ENCODE measurements around the gene TMEM145.
"Not testable (repeated sequence)": the region's sequence is repeated elsewhere in the genome, so short reads cannot be mapped to it uniquely, and the experiment has no call there.

TMEM145 gene

DNA sequence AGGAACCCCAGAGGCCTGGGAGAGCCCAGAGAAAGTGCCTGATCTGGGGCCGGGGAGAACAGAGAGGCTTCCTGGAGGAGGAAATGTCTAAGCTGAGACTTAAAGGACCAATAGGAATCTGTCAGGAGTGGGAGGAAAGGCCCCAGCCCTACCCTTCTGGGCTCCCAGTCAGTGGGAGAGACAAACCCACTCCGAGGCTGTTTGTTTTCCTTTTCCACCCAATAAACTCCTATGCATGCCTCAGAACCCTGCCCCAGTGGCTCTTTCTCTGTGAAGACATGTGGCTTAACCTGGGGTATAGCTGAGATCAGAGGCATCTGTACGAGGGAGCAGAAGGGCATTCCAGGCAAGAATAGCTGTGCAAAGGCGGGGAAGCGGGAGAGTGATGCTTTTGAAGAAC lies 14.3 kb downstream of the TMEM145 start:
- no peak overlapping the region for H3K27ac ChIP-seq
- TF ChIP-seq, protein P1, sequence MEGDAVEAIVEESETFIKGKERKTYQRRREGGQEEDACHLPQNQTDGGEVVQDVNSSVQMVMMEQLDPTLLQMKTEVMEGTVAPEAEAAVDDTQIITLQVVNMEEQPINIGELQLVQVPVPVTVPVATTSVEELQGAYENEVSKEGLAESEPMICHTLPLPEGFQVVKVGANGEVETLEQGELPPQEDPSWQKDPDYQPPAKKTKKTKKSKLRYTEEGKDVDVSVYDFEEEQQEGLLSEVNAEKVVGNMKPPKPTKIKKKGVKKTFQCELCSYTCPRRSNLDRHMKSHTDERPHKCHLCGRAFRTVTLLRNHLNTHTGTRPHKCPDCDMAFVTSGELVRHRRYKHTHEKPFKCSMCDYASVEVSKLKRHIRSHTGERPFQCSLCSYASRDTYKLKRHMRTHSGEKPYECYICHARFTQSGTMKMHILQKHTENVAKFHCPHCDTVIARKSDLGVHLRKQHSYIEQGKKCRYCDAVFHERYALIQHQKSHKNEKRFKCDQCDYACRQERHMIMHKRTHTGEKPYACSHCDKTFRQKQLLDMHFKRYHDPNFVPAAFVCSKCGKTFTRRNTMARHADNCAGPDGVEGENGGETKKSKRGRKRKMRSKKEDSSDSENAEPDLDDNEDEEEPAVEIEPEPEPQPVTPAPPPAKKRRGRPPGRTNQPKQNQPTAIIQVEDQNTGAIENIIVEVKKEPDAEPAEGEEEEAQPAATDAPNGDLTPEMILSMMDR (IDR thresholded peaks at IDR 0.05): no peak
- no peaks in the 10 kb centered on the region for H3K9me3 ChIP-seq
- intact Hi-C loops (cut with DNase I; ENCODE audit: low total_unique reads): loop anchor here (10.0 kb wide), 1 partner anchor 193 kb away; the partner anchor contains the start of gene POU2F2
- H3K4me3 ChIP-seq: no peak overlapping the region
- peaks cover 0 to 43% (median 31%) of the 10 kb centered on the region in 4 donors for H3K4me1 ChIP-seq
- no peak for DNase-seq
- H3K36me3 ChIP-seq: no peaks in the 10 kb centered on the region
- peaks cover 11 to 26% of the 10 kb centered on the region in 2 donors for H3K27me3 ChIP-seq

DNA sequence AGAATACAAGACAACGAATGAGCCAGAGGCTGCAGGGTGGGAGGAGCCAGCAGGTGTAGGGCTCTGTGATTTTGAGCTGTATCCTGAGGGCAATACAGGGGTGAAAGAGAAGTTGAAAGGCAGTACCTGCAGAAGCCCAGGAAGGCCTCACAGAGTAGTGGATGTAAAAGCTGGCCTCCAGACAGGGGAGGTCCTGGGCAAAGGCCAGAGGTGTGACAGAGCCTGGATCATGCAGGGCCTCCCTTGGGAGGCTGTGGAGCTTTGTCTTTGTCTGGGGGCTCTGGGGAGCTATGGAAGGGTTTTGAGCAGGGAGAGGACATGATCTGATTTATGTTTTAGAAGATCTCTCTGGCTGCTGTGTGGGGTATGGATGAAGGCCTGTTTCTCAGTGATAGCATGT lies 15.0 kb downstream of the TMEM145 start:
- intact Hi-C loops (cut with DNase I; ENCODE audit: low total_unique reads): loop anchor here (10.0 kb wide), 1 partner anchor 193 kb away; the partner anchor contains the start of gene POU2F2
- Histone ChIP-seq H3K9me3 (no peaks in the 10 kb centered on the region), H3K36me3 (no peaks in the 10 kb centered on the region), H3K27me3 (peaks cover 11 to 18% of the 10 kb centered on the region in 2 donors), H3K27ac (no peak overlapping the region), H3K4me3 (no peak overlapping the region), H3K4me1 (peaks cover 0 to 43% (median 31%) of the 10 kb centered on the region in 4 donors)
- TF ChIP-seq, protein P1 (IDR thresholded peaks at IDR 0.05): no peak
- no peak for DNase-seq

DNA sequence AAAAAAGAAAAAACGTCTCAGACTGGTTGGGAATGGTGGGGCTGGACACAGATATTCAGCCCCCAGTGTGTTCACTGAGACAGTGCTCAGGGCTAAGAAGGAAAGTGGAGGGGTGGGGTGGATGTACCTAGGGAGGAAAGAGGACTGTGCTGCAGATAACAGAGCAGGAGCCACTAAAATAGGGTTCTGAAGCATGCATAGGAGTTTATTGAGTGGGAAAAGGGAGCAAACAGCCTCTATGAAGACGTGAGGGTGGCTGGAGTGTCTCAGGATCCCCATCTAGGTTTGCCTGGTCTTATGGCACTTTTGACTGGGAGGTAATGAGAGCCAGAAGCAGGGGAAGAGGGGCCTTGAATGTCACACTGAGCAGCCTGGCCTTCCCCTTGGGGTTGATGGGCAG lies 15.7 kb downstream of the TMEM145 start:
- Histone ChIP-seq H3K27ac (no peak overlapping the region), H3K9me3 (no peaks in the 10 kb centered on the region), H3K4me3 (no peak overlapping the region), H3K27me3 (peaks cover 8 to 11% of the 10 kb centered on the region in 2 donors), H3K4me1 (peaks cover 0 to 40% (median 28%) of the 10 kb centered on the region in 4 donors), H3K36me3 (peaks cover 0 to 7% (median 5%) of the 10 kb centered on the region in 3 donors)
- TF ChIP-seq, protein P1 (IDR thresholded peaks at IDR 0.05): no peak
- no peak for DNase-seq
- intact Hi-C loops (cut with DNase I; ENCODE audit: low total_unique reads): loop anchor here (10.0 kb wide), 1 partner anchor 194 kb away; the partner anchor contains the start of gene POU2F2

DNA sequence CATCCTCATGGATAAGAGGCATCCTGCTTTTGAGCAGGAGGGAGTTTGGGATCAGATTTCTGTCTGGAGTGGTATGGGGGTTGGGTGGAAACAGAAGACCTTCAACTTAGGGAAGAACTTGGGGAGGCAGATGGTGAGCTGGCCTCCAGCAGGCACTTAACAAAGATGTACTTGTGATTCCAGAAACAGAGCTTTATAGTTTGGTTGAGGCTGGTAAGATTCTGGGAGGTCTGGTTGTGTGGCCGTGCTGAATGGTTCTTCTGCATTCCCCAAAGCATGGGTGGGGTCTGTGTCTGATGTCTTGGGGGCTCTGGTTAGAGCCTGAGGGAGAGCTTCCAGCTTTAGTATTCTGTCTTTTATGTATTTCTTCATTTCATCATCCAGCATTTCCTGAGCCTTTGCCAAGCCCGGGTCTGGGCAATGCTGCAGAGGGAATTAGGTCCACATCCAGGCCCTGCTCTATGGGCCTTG lies 17.2 kb downstream of the TMEM145 start:
- Histone ChIP-seq H3K9me3 (no peaks in the 10 kb centered on the region), H3K4me3 (no peak overlapping the region), H3K36me3 (peaks cover 0 to 21% (median 10%) of the 10 kb centered on the region in 3 donors), H3K27me3 (no peaks in the 10 kb centered on the region), H3K27ac (no peak overlapping the region), H3K4me1 (peaks cover 0 to 28% (median 17%) of the 10 kb centered on the region in 4 donors)
- DNase-seq: peak in 1 of 2 donors; percentile 37
- intact Hi-C loops (cut with DNase I; ENCODE audit: low total_unique reads): no loop called here
- TF ChIP-seq, protein P1 (IDR thresholded peaks at IDR 0.05): no peak

DNA sequence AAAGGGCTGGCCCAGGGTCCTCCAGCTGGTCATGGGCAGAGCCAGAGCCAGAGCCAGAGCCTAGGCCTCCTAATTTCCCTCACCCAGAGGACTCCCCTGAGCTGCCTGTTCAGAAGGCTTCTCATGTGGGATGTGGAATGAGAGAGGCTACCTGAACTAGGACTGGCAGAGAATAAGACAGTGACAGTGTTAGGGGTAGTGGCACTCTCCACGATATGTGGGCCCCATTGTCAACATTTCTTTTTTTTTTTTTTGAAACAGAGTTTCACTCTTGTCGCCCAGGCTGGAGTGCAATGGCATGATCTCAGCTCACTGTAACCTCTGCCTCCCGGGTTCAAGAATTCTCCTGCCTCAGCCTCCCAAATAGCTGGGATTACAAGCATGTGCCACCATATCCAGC lies 18.2 kb downstream of the TMEM145 start:
- peaks cover 0 to 23% (median 12%) of the 10 kb centered on the region in 4 donors for H3K4me1 ChIP-seq
- intact Hi-C loops (cut with DNase I; ENCODE audit: low total_unique reads): not testable (repeated sequence)

DNA sequence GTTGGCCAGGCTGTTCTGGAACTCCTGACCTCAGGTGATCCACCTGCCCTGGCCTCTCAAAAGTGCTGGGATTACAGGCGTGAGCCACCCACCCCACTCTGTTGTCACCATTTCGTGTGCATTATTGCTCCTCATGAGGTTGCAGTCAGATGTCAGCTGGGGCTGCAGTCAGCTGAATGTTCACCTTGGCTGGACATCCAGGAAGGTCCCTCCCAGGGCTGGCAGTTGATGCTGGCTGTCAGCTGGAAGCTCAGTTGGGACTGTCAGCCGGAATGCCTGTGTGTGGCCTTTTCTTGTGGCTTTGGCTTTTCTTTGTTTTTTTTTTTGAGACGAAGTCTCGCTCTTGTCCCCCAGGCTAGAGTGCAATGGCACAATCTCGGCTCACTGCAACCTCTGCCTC lies 18.9 kb downstream of the TMEM145 start:
- intact Hi-C loops (cut with DNase I; ENCODE audit: low total_unique reads): no loop called here
- Histone ChIP-seq H3K4me1 (peaks cover 0 to 15% (median 8%) of the 10 kb centered on the region in 4 donors), H3K4me3 (no peak overlapping the region), H3K27me3 (no peaks in the 10 kb centered on the region), H3K36me3 (peaks cover 10 to 39% (median 23%) of the 10 kb centered on the region in 3 donors), H3K9me3 (no peaks in the 10 kb centered on the region), H3K27ac (no peak overlapping the region)
- TF ChIP-seq, protein P1 (IDR thresholded peaks at IDR 0.05): no peak
- no peak for DNase-seq

More for the DNA sequence above, 18.2 kb downstream of the TMEM145 start:
- peaks cover 5 to 31% (median 16%) of the 10 kb centered on the region in 3 donors for H3K36me3 ChIP-seq
- not testable (repeated sequence) for H3K27me3 ChIP-seq, H3K27ac ChIP-seq, H3K4me3 ChIP-seq, DNase-seq, H3K9me3 ChIP-seq

Measured in tibial artery (tissue), 4 donors.